ENCODE data around the gene ZWILCH. TPM values are rescaled to one million over a fixed set of nuclear protein-coding genes. Genes with fewer than 3 reads are reported as not detected.
A peak's percentile ranks its signal among the peaks of the same experiment; 100 is the strongest.
"Not testable (repeated sequence)": the region's sequence is repeated elsewhere in the genome, so short reads cannot be mapped to it uniquely, and the experiment has no call there.

Gene ZWILCH
- total RNA-seq (23.2 TPM), polyA plus RNA-seq (7.6 TPM)
- long read RNA-seq, donor 1, result 0 reads
- long read RNA-seq, donor 2, result 0 reads
- long read RNA-seq, donor 3, partial matches to known transcripts, result 5 of 6 reads
- long read RNA-seq, donor 3, other reads (novel, unspliced or antisense), result 0 of 6 reads
- long read RNA-seq, donor 4, partial matches to known transcripts, result 0 of 1 reads
- long read RNA-seq, donor 4, other reads (novel, unspliced or antisense), result 0 of 1 reads
- long read RNA-seq, donor 5, transcript ZWILCH-201 (19 exons, 3,960 nt), result major isoform, 5 of 6 reads
- long read RNA-seq, donor 5, partial matches to known transcripts, result 0 of 6 reads
- long read RNA-seq, donor 5, other reads (novel, unspliced or antisense), result 0 of 6 reads
- long read RNA-seq, donor 6, partial matches to known transcripts, result 0 of 6 reads
- long read RNA-seq, donor 6, other reads (novel, unspliced or antisense), result 0 of 6 reads
- long read RNA-seq, donor 7, transcript ZWILCH-201 (19 exons, 3,960 nt), result major isoform, 6 of 7 reads
- long read RNA-seq, donor 7, partial matches to known transcripts, result 0 of 7 reads
- long read RNA-seq, donor 7, other reads (novel, unspliced or antisense), result 0 of 7 reads
- long read RNA-seq, donor 8, partial matches to known transcripts, result 0 of 4 reads
- long read RNA-seq, donor 8, other reads (novel, unspliced or antisense), result 0 of 4 reads
- long read RNA-seq, donor 9, partial matches to known transcripts, result 0 of 3 reads
- long read RNA-seq, donor 9, other reads (novel, unspliced or antisense), result 0 of 3 reads
- long read RNA-seq, donor 10, partial matches to known transcripts, result 0 of 3 reads
- long read RNA-seq, donor 10, other reads (novel, unspliced or antisense), result 0 of 3 reads

DNA sequence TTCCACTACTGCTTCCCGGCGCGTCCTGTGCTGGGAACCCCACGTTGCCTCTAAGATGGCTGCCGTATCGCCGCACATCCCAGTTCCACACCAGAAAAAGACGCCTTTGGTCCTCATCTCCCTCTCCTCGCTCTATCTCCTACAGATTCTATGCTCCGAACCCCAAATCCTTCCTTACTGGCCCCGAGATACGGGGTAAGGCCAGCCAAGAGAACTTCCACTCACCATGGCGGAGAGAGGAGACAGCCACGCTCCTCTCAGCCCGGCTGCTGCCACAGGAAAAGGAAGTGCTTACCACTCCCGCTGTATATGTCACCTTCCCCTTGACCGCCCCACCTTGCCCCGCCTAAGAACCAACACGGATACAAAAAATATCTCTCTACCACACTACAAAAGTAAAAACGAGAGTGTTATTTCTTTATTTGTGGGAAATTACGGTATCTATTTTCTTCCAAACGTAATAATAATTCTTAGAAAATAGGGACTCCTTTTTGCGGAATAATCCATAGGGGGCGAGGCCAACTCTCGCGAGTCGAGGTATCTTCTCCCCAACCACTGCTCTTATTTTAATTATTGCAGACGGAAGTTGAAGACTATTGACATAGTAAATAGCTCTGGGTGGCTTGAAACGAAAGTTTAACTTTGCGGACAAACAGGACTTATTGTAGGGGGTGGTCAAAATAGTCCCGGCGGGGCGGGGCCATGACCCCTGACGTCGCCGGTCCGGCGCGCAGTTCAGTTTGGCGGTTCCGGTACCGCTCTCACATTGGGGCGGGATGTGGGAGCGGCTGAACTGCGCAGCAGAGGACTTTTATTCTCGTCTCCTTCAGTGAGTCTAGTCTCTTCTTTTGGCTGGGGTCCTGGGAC is at the start of gene ZWILCH, which contains the start of gene RPL4:
Gene ZWILCH (plus strand): TSS at position 764 of the 867 bp plus-strand sequence. CDS start 13 bp downstream, at position 777.
Gene RPL4 (minus strand): TSS at position 293 of the 867 bp plus-strand sequence. CDS start 65 bp downstream, at position 228.
- peak; percentile 62 to 91 (median 71) for DNase-seq (ENCODE audit: low read depth in 6 of 9, low spot score in 9 of 9)
- peaks cover 12 to 37% of the 10 kb centered on the region in 2 donors for H3K36me3 ChIP-seq (ENCODE audit: control insufficient read depth in 2 of 2, insufficient read depth in 2 of 2, low read length in 1 of 2)
- no peaks in the 10 kb centered on the region for H3K9me3 ChIP-seq (ENCODE audit: control insufficient read depth in 2 of 2, insufficient read depth in 1 of 2, low read length in 1 of 2)
- WGBS, result under 1% methylated on average over 46 of the region's 46 CpGs
- H3K4me3 ChIP-seq (ENCODE audit: low read length in 2 of 2), result peak within 1 kb of the TSS; percentile 77 to 88
- no peaks in the 10 kb centered on the region for H3K27me3 ChIP-seq (ENCODE audit: control insufficient read depth in 2 of 2, insufficient read depth in 1 of 2, low read length in 1 of 2)
- H3K4me1 ChIP-seq (ENCODE audit: control insufficient read depth in 2 of 2, insufficient read depth in 2 of 2, low read length in 2 of 2), result peaks cover 15 to 17% of the 10 kb centered on the region in 2 donors
- H3K27ac ChIP-seq (ENCODE audit: low read depth in 1 of 2, low read length in 1 of 2), result peak within 1 kb of the TSS; percentile 86 to 89

DNA sequence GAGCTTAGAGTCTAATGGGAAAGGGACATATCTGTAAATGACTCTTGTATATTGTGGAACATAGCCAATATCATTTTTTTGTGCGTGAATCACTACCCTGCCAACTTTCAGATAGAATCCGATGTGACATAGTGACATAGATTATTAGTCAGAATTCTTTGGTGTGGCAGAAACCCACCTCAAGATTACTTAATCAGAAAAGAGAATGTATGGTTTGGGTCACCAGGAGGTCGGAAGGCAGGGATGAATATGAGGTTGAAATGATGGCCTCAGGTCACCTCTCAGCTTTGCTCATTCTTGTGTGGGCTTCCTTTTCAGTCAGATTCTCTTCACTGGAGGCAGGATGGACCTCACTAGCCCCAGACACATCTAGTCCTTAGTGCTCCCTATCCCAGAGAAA is 48.9 kb upstream of the ZWILCH start:
- Histone ChIP-seq H3K4me3 (ENCODE audit: low read length in 2 of 2) (no peak overlapping the region), H3K27ac (ENCODE audit: low read depth in 1 of 2, low read length in 1 of 2) (no peak overlapping the region), H3K4me1 (ENCODE audit: control insufficient read depth in 2 of 2, insufficient read depth in 2 of 2, low read length in 2 of 2) (peaks cover 0 to 2% of the 10 kb centered on the region in 2 donors), H3K9me3 (ENCODE audit: control insufficient read depth in 2 of 2, insufficient read depth in 1 of 2, low read length in 1 of 2) (no peaks in the 10 kb centered on the region), H3K36me3 (ENCODE audit: control insufficient read depth in 2 of 2, insufficient read depth in 2 of 2, low read length in 1 of 2) (peaks cover 5 to 6% of the 10 kb centered on the region in 2 donors), H3K27me3 (ENCODE audit: control insufficient read depth in 2 of 2, insufficient read depth in 1 of 2, low read length in 1 of 2) (no peaks in the 10 kb centered on the region)
- WGBS, result 81% methylated on average over 3 of the region's 3 CpGs
- no peak for DNase-seq (ENCODE audit: low read depth in 6 of 9, low spot score in 9 of 9)

DNA sequence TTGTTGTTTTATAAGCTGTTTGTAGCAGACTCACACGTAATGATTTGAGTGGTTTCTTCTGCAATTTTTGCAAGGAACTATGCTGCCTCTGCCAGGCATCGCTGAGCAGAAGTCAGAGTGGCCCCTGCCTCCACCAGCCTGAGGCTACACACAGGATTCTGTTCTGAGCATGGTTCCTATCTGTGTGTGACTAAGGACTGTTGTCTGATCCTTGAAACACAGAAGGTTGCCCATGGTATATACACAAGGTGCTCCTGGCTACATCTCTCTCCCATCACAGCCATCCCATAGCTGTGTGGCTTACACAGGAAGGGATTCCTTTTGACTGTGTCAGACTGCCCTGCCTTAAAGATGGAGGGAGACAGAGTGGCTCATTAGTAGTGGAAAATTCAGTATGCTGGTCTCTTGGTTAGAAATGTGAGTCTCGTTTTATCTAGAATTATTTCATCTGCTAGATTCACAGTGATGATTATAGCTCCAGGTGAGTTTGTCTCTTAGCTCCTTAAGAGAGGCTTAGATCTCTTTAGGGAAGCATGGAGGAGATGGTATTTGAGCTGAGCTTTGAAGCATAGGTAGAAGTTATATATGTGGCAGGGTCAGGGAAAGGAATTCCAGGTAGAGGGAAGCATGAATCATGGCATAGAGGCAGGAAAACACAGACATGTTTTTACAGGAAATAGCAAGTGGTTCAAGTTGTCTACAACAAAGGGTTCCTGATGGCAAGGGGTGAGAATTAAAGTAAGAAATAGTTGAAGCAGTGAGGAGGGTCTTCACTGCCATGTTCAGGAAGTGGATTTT is 45.1 kb upstream of the ZWILCH start:
- no peaks in the 10 kb centered on the region for H3K27me3 ChIP-seq (ENCODE audit: control insufficient read depth in 2 of 2, insufficient read depth in 1 of 2, low read length in 1 of 2)

DNA sequence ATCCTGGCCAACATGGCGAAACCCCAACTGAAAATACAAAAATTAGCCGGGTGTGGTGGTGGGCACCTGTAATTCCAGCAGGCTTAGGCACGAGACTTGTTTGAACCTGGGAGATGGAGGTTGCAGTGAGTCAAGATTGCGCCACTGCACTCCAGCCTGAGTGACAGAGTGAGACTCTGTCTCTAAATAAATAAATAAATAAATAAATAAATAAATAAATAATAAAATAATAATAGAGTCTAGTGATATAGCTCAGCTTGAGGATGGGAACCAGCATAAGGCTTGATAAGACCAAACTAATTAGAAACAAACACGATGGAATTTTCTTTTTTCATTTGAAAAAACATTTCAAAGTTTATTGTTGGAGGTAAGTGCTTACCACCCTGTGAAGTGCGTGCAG is 43.8 kb upstream of the ZWILCH start:
- H3K4me3 ChIP-seq (ENCODE audit: low read length in 2 of 2); H3K27ac ChIP-seq (ENCODE audit: low read depth in 1 of 2, low read length in 1 of 2); H3K9me3 ChIP-seq (ENCODE audit: control insufficient read depth in 2 of 2, insufficient read depth in 1 of 2, low read length in 1 of 2); DNase-seq (ENCODE audit: low read depth in 6 of 9, low spot score in 9 of 9); H3K36me3 ChIP-seq (ENCODE audit: control insufficient read depth in 2 of 2, insufficient read depth in 2 of 2, low read length in 1 of 2); H3K27me3 ChIP-seq (ENCODE audit: control insufficient read depth in 2 of 2, insufficient read depth in 1 of 2, low read length in 1 of 2); H3K4me1 ChIP-seq (ENCODE audit: control insufficient read depth in 2 of 2, insufficient read depth in 2 of 2, low read length in 2 of 2): not testable (repeated sequence)
- WGBS, result 98% methylated on average over 6 of the region's 6 CpGs

More for the DNA sequence above, 45.1 kb upstream of the ZWILCH start:
- H3K9me3 ChIP-seq (ENCODE audit: control insufficient read depth in 2 of 2, insufficient read depth in 1 of 2, low read length in 1 of 2), result no peaks in the 10 kb centered on the region
- H3K36me3 ChIP-seq (ENCODE audit: control insufficient read depth in 2 of 2, insufficient read depth in 2 of 2, low read length in 1 of 2), result peaks cover 4% of the 10 kb centered on the region in 2 donors
- H3K27ac ChIP-seq (ENCODE audit: low read depth in 1 of 2, low read length in 1 of 2), result no peak overlapping the region
- H3K4me1 ChIP-seq (ENCODE audit: control insufficient read depth in 2 of 2, insufficient read depth in 2 of 2, low read length in 2 of 2), result peaks cover 0 to 2% of the 10 kb centered on the region in 2 donors
- no peak for DNase-seq (ENCODE audit: low read depth in 6 of 9, low spot score in 9 of 9)
- WGBS, result 94% methylated on average over 3 of the region's 3 CpGs
- no peak overlapping the region for H3K4me3 ChIP-seq (ENCODE audit: low read length in 2 of 2)

DNA sequence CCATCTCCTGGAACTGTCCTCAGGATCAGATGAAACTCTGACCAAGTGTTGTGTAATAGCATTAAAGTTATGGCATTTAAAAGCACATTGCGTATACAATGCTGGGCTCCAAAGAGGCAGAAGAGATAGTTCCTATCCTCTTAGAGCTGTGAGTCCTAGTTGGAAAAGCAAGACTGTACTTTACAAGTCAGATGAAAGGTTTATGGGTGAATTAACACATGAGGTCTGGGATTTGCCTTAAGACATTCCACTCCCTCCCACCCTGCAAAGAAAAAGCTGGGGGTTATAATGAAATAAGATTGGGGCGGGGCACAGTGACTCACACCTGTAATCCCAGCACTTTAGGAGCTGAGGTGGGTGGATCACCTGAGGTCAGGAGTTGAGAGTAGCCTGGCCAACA is 43.2 kb upstream of the ZWILCH start:
- 97% methylated on average over 2 of the region's 2 CpGs for WGBS
- Histone ChIP-seq H3K4me1 (ENCODE audit: control insufficient read depth in 2 of 2, insufficient read depth in 2 of 2, low read length in 2 of 2) (peaks cover 0 to 2% of the 10 kb centered on the region in 2 donors), H3K27ac (ENCODE audit: low read depth in 1 of 2, low read length in 1 of 2) (no peak overlapping the region)

DNA sequence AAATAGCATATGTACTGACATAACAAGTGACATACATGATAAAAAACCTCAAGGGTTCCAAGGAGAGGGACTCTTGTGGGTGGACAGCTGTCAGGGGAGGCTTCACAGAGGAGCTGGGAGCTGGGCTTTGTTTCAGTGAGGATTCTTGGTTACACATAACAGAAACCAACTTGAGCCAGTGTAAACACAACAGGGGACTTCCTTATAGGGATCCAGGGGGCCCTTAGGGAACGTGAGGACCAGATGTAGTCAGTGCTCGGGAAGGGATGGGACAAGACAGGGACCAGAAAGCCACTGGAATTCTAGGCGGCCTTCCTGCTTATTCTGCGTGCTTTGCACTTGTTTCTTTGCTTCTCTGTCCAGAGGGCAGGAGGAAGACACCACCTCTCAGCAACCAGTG is 42.5 kb upstream of the ZWILCH start:
- DNase-seq (ENCODE audit: low read depth in 6 of 9, low spot score in 9 of 9), result no peak
- H3K27ac ChIP-seq (ENCODE audit: low read depth in 1 of 2, low read length in 1 of 2), result no peak overlapping the region
- H3K4me1 ChIP-seq (ENCODE audit: control insufficient read depth in 2 of 2, insufficient read depth in 2 of 2, low read length in 2 of 2), result peaks cover 0 to 2% of the 10 kb centered on the region in 2 donors
- no peak overlapping the region for H3K4me3 ChIP-seq (ENCODE audit: low read length in 2 of 2)
- peaks cover 0 to 4% of the 10 kb centered on the region in 2 donors for H3K36me3 ChIP-seq (ENCODE audit: control insufficient read depth in 2 of 2, insufficient read depth in 2 of 2, low read length in 1 of 2)
- no peaks in the 10 kb centered on the region for H3K27me3 ChIP-seq (ENCODE audit: control insufficient read depth in 2 of 2, insufficient read depth in 1 of 2, low read length in 1 of 2)
- 98% methylated on average over 4 of the region's 4 CpGs for WGBS
- H3K9me3 ChIP-seq (ENCODE audit: control insufficient read depth in 2 of 2, insufficient read depth in 1 of 2, low read length in 1 of 2), result no peaks in the 10 kb centered on the region

More for the DNA sequence above, 43.2 kb upstream of the ZWILCH start:
- no peaks in the 10 kb centered on the region for H3K9me3 ChIP-seq (ENCODE audit: control insufficient read depth in 2 of 2, insufficient read depth in 1 of 2, low read length in 1 of 2)
- DNase-seq (ENCODE audit: low read depth in 6 of 9, low spot score in 9 of 9), result no peak
- H3K36me3 ChIP-seq (ENCODE audit: control insufficient read depth in 2 of 2, insufficient read depth in 2 of 2, low read length in 1 of 2), result peaks cover 0 to 4% of the 10 kb centered on the region in 2 donors
- no peaks in the 10 kb centered on the region for H3K27me3 ChIP-seq (ENCODE audit: control insufficient read depth in 2 of 2, insufficient read depth in 1 of 2, low read length in 1 of 2)
- no peak overlapping the region for H3K4me3 ChIP-seq (ENCODE audit: low read length in 2 of 2)

DNA sequence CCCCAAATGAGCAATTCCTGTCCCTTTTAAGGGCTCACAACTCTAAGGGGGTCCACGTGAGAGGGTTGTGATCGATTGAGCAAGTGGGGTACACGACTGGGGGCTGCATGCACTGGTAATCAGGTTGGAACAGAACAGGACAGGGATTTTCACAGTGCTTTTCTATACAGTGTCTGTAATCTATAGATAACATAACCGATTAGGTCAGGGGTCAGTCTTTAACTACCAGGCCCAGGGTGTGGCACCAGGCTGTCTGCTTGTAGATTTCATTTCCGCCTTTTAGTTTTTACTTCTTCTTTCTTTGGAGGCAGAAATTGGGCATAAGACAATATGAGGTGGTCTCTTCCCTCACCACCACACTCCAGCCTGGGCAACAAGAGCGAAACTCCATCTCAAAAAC is 39.8 kb upstream of the ZWILCH start:
- not testable (repeated sequence) for DNase-seq (ENCODE audit: low read depth in 6 of 9, low spot score in 9 of 9); H3K27me3 ChIP-seq (ENCODE audit: control insufficient read depth in 2 of 2, insufficient read depth in 1 of 2, low read length in 1 of 2); H3K27ac ChIP-seq (ENCODE audit: low read depth in 1 of 2, low read length in 1 of 2); H3K4me3 ChIP-seq (ENCODE audit: low read length in 2 of 2); H3K9me3 ChIP-seq (ENCODE audit: control insufficient read depth in 2 of 2, insufficient read depth in 1 of 2, low read length in 1 of 2); H3K36me3 ChIP-seq (ENCODE audit: control insufficient read depth in 2 of 2, insufficient read depth in 2 of 2, low read length in 1 of 2); H3K4me1 ChIP-seq (ENCODE audit: control insufficient read depth in 2 of 2, insufficient read depth in 2 of 2, low read length in 2 of 2)
- 97% methylated on average over 6 of the region's 6 CpGs for WGBS
